GM13976 (cell line): ENCODE results near the gene PCBP3.
A peak's percentile ranks its signal among the peaks of the same experiment; 100 is the strongest.
"Not testable (repeated sequence)": the region's sequence is repeated elsewhere in the genome, so short reads cannot be mapped to it uniquely, and the experiment has no call there.

ENCODE experiments used
- DNase-seq: peaks from one replicate; pipeline ENCODE4 v3.0.0; 2012; ENCODE audit warnings: low spot score
- in situ Hi-C: fragments of 300-500 bp; cut with MboI; formaldehyde crosslinking; loops from one replicate; pipeline ENCODE4 v1.12.0; 2022; ENCODE audit warnings: low sequenced_read_pairs, mixed read lengths, inconsistent platforms; ENCODE audit not compliant: unreplicated experiment
- TF ChIP-seq, protein P1 (sequence below): IDR thresholded peaks from 2 replicates; pipeline ENCODE4 v1.5.1; 2012; ENCODE audit warnings: borderline replicate concordance, mild to moderate bottlenecking; ENCODE audit not compliant: insufficient read depth; ENCODE audit errors: extremely low read depth, missing control alignments, control extremely low read depth

The PCBP3 gene

GRCh38 chr21:45615145-45615711, 28.3 kb upstream of the PCBP3 start:
- TF ChIP-seq, protein P1, sequence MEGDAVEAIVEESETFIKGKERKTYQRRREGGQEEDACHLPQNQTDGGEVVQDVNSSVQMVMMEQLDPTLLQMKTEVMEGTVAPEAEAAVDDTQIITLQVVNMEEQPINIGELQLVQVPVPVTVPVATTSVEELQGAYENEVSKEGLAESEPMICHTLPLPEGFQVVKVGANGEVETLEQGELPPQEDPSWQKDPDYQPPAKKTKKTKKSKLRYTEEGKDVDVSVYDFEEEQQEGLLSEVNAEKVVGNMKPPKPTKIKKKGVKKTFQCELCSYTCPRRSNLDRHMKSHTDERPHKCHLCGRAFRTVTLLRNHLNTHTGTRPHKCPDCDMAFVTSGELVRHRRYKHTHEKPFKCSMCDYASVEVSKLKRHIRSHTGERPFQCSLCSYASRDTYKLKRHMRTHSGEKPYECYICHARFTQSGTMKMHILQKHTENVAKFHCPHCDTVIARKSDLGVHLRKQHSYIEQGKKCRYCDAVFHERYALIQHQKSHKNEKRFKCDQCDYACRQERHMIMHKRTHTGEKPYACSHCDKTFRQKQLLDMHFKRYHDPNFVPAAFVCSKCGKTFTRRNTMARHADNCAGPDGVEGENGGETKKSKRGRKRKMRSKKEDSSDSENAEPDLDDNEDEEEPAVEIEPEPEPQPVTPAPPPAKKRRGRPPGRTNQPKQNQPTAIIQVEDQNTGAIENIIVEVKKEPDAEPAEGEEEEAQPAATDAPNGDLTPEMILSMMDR: no peak
- in situ Hi-C loops: no loop called here
- DNase-seq: peak; percentile 84

GRCh38 chr21:45617021-45617921, 26.3 kb upstream of the PCBP3 start:
- TF ChIP-seq, protein P1: no peak
- in situ Hi-C loops: no loop called here
- DNase-seq: no peak

DNA sequence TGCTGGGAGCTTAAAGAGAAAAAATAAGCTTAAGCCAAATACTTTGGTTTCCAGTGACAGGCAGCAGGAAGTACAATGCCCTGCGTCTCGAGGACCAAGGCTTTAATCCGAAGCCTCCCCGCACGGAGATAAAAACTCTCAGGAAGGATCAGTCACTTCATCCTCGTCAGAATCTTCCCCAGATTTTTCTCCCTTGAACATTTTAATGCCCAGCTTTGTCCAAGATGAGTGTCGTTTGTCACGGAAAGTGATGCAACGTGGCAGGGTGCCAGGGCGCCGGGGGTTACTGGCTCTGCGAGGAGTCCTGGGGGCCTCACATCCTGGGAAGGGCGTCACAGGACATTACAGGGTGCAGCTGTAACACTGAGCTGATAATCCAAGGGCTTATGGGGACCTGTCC, 25.2 kb upstream of the PCBP3 start:
- DNase-seq: no peak
- in situ Hi-C loops: no loop called here
- TF ChIP-seq, protein P1: no peak

DNA sequence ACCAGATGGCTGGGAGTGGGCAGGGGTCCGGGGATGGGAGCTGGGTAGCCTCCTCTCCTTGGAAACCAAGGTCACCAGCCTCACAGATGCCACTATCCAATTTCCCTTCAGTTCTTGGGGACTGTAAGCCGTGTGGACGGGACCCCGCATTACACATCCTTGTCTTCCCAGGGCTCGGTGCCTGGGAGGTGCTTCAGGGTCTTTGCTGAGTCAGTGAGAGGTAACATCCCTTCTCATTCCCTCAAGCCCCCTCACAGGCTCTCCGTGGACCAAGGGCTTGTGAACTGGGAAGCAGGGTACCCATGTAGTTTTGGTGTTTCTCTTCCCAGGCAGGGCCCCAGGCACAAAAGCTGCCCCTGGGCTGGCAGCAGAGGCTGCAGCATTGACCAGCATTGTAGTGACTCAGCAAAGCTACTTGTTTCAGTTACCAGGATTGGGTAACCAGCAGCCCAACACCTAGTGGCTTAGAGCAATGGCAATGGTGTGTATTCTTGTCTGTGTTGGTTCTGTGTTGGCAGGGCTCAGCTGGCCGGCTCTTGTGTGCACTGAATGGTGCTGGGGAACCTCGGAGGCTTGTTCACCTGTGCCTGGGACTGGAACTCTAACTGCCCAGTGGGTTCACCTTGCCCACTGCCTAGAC, 24.6 kb upstream of the PCBP3 start:
- in situ Hi-C loops: no loop called here
- DNase-seq: no peak
- TF ChIP-seq, protein P1: no peak

DNA sequence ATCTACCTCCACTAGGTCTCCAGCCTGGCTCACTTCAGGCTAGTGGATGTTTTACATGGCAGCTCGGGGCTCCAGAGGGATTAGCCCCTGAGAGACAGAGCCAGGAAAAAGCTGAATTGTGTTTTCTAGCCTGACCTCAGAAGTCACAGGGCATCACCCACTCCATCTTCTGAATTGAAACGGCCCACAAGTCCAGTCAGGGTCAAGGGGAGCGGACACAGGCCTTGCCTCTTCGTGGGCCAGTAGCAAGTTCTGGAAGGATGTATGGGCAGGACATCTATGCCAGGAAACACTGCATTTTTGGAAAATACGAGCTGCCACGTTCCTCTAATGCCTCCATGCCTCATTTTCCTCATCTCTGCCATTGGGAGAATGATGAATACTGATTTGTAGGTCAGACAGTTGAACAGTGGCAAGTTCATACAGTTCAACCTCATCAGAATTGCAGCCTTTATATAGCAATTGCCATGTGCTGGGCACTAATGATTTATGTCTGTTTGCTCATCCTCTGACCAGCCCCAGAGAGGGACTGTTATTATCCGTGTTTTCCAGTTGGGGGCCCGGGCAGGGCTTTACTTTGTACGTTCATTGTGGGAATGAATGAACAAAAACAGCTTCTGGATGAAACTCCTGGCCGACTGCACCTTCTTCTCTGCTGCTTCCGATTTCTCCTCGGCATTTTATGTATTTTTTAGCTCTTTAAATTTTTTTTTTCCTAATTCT, 23.2 kb upstream of the PCBP3 start:
- no peak for DNase-seq

DNA sequence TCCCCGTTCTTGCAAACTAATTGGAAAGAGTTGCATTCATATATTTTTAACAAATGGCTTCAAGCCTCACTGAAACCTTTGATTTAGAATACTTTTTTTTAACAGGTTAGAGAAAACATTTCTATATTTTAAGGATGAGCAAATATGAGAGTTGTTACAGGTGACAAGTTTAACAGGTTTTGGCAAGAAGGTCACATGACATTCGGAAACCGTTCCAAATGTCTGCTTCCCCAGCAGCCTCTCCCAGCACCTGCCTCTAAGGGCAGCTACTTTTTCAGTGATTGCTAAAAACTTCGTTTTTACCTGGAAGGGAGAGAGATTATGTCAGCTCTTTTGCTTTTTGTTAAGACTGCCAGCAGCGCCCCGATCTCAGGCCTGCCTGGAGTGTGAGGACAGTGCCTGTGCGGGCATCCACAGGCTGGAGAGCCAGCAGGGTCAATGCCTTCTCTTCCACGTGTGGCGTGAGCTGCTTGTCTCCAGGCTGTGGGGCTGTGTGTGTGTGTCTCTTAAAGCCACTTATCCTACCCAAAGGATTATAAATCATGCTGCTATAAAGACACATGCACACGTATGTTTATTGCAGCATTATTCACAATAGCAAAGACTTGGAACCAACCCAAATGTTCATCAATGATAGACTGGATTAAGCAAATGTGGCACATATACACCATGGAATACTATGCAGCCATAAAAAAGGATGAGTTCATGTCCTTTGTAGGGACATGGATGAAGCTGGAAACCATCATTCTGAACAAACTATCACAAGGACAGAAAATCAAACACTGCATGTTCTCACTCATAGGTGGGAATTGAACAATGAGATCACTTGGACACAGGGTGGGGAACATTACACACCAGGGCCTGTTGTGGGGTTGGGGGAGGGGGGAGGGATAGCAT, 21.8 kb upstream of the PCBP3 start:
- in situ Hi-C loops: not testable (repeated sequence)

More for the DNA sequence above, 23.2 kb upstream of the PCBP3 start:
- TF ChIP-seq, protein P1: no peak
- in situ Hi-C loops: no loop called here

More for the DNA sequence above, 21.8 kb upstream of the PCBP3 start:
- DNase-seq: not testable (repeated sequence)
